HCT116 (cell line): ENCODE results near the gene PRPF40A. TPM values are rescaled to one million over a fixed set of nuclear protein-coding genes. Genes with fewer than 3 reads are reported as not detected.
"Not testable (repeated sequence)": the region's sequence is repeated elsewhere in the genome, so short reads cannot be mapped to it uniquely, and the experiment has no call there.

Source experiments
- ATAC-seq: fragments of 200-7000 bp; cut with Tn5 transposase; 2 replicates; pipeline ENCODE4 v1.9.1; 2020; ENCODE audit warnings: mild to moderate bottlenecking, moderate library complexity
- BruUV-seq: library from RNA; stranded (reverse); fragments of 400-500 nt; replicated peaks from 2 replicates; lab custom pipeline; 2021; lab: Mats Ljungman, UMichigan
- CTCF ChIA-PET: fragments of 300-600 bp; sonication (Branson Sonifier 250); formaldehyde crosslinking; loops from one replicate; lab custom pipeline; 2021; ENCODE audit warnings: antibody characterized with exemption; lab: Charles Lee
- POLR2A ChIA-PET: fragments of 300-600, 350-600 bp; sonication (Branson Sonifier 250); formaldehyde crosslinking; loops from one replicate; lab custom pipeline; 2021; ENCODE audit warnings: antibody characterized with exemption; lab: Charles Lee
- RAD21 ChIA-PET, 2 experiments: fragments of 300-600 bp; sonication (Branson Sonifier 250); formaldehyde crosslinking; loops; one replicate each; lab custom pipeline; 2023; ENCODE audit warnings: low total read pairs in 2 of 2; ENCODE audit not compliant: uncharacterized antibody in 2 of 2, unreplicated experiment in 2 of 2, low non-redundant PET in 1 of 2; lab: Charles Lee
- DNase-seq: peaks from one replicate; pipeline ENCODE4 v3.0.0-alpha.2; 2010; ENCODE audit warnings: low read depth, low spot score
- H2AFZ ChIP-seq: fragments of 200-600 bp; shearing (Covaris generic), sonication (generic); 2 replicates; pipeline ENCODE4 v1.6.1; 2017; ENCODE audit warnings: low read depth, mixed run types, mixed read lengths, antibody characterized with exemption, low read length; ENCODE audit not compliant: poor library complexity, severe bottlenecking
- H3K27ac ChIP-seq: 2 replicates; pipeline ENCODE4 v1.5.1; 2012; ENCODE audit warnings: low read depth, low read length
- H3K27me3 ChIP-seq: fragments of 200-600 bp; sonication (generic); 2 replicates; pipeline ENCODE4 v1.6.1; 2016; ENCODE audit warnings: mixed run types, low read length, mixed read lengths; ENCODE audit not compliant: insufficient read depth
- H3K36me3 ChIP-seq, 2 experiments: fragments of 200-500 bp in 1 of 2; fragments of 200-600 bp in 1 of 2; sonication (Bioruptor generic) in 1 of 2; sonication (generic) in 1 of 2; 2 replicates each; pipeline versions ENCODE4 v1.5.1 to v1.6.1; 2014 to 2016; ENCODE audit warnings: low read length in 2 of 2, inconsistent platforms in 1 of 2, mixed read lengths in 1 of 2, mixed run types in 1 of 2; ENCODE audit not compliant: insufficient read depth in 2 of 2, control insufficient read depth in 1 of 2
- H3K4me1 ChIP-seq, 2 experiments: fragments of 200-600 bp in 1 of 2; sonication (generic) in 1 of 2; 2 replicates each; pipeline versions ENCODE4 v1.5.1 to v1.6.1; 2012 to 2017; ENCODE audit warnings: low read length in 2 of 2, inconsistent platforms in 1 of 2, mild to moderate bottlenecking in 1 of 2, mixed read lengths in 1 of 2, mixed run types in 1 of 2, moderate library complexity in 1 of 2; ENCODE audit not compliant: insufficient read depth in 2 of 2, control insufficient read depth in 1 of 2
- H3K4me2 ChIP-seq: fragments of 200-600 bp; sonication (generic); 2 replicates; pipeline ENCODE4 v1.6.1; 2017; ENCODE audit warnings: mixed run types, low read length, mixed read lengths
- H3K4me3 ChIP-seq, 2 experiments: fragments of 200-600 bp in 1 of 2; sonication (generic) in 1 of 2; replicated peaks in 1 of 2; 2 replicates each; pipeline ENCODE4 v1.5.1; 2011 to 2016; ENCODE audit warnings: low read length in 2 of 2, control low read depth in 1 of 2, low read depth in 1 of 2, mild to moderate bottlenecking in 1 of 2, mixed read lengths in 1 of 2, mixed run types in 1 of 2
- H3K79me2 ChIP-seq: fragments of 200-600 bp; sonication (generic); 2 replicates; pipeline ENCODE4 v1.6.1; 2017; ENCODE audit warnings: mild to moderate bottlenecking, mixed run types, low read length, moderate library complexity, mixed read lengths; ENCODE audit not compliant: insufficient read depth
- H3K9ac ChIP-seq: fragments of 200-600 bp; sonication (generic); 2 replicates; pipeline ENCODE4 v1.6.1; 2016; ENCODE audit warnings: low read length, mixed read lengths
- H3K9me2 ChIP-seq: fragments of 200-600 bp; sonication (generic), shearing (Covaris generic); 2 replicates; pipeline ENCODE4 v1.6.1; 2017; ENCODE audit warnings: mixed run types, mild to moderate bottlenecking, moderate library complexity; ENCODE audit not compliant: insufficient read depth
- H3K9me3 ChIP-seq, 2 experiments: fragments of 200-500 bp in 1 of 2; fragments of 200-600 bp in 1 of 2; sonication (Bioruptor generic) in 1 of 2; sonication (generic) in 1 of 2; 2 replicates each; pipeline ENCODE4 v1.6.1; 2014 to 2017; ENCODE audit warnings: low read length in 2 of 2, mixed read lengths in 2 of 2, inconsistent platforms in 1 of 2, low read depth in 1 of 2, mild to moderate bottlenecking in 1 of 2, mixed run types in 1 of 2, moderate library complexity in 1 of 2; ENCODE audit not compliant: control insufficient read depth in 1 of 2, insufficient read depth in 1 of 2
- H4K20me1 ChIP-seq: fragments of 200-600 bp; sonication (generic), shearing (Covaris generic); 2 replicates; pipeline ENCODE4 v1.6.1; 2017; ENCODE audit warnings: mixed run types, mild to moderate bottlenecking, moderate library complexity; ENCODE audit not compliant: insufficient read depth
- CEBPB ChIP-seq: IDR thresholded peaks from 2 replicates; pipeline ENCODE4 v1.6.1; 2012; ENCODE audit warnings: low read depth
- EGR1 ChIP-seq: IDR thresholded peaks from 2 replicates; pipeline ENCODE4 v1.6.1; 2012; ENCODE audit warnings: low read depth
- EZH2phosphoT487 ChIP-seq: fragments of 200-600 bp; IDR thresholded peaks from 2 replicates; pipeline ENCODE4 v1.6.1; 2018; ENCODE audit warnings: antibody characterized with exemption, borderline replicate concordance
- JUND ChIP-seq: IDR thresholded peaks from 2 replicates; pipeline ENCODE4 v1.6.1; 2012
- RAD21 ChIP-seq: IDR thresholded peaks from 2 replicates; pipeline ENCODE4 v1.6.1; 2012; ENCODE audit warnings: low read depth, mild to moderate bottlenecking
- SIN3A ChIP-seq: IDR thresholded peaks from 2 replicates; pipeline ENCODE4 v1.6.1; 2012; ENCODE audit warnings: low read depth
- SRF ChIP-seq: IDR thresholded peaks from 2 replicates; pipeline ENCODE4 v1.6.1; 2012; ENCODE audit warnings: low read depth
- ZFX ChIP-seq: fragments of 450-650 bp; IDR thresholded peaks from 2 replicates; pipeline ENCODE4 v1.6.1; 2017
- ZNF274 ChIP-seq: fragments of 200-500 bp; sonication (Bioruptor generic); IDR thresholded peaks from 2 replicates; pipeline ENCODE4 v1.6.1; 2014; ENCODE audit warnings: mild to moderate bottlenecking, low read depth, low read length, inconsistent platforms
- intact Hi-C: fragments of 100-400 bp; cut with micrococcal nuclease; formaldehyde crosslinking; loops from 2 replicates; pipeline ENCODE4 v1.10.0; 2022
- total RNA-seq: library from RNA; stranded (reverse); gene quantifications from one replicate; pipeline ENCODE4 v1.2.1, GENCODE V29; 2021; ENCODE audit not compliant: unreplicated experiment
- TF ChIP-seq, protein P1 (sequence below): IDR thresholded peaks from 2 replicates; pipeline ENCODE4 v1.6.1; 2012
- TF ChIP-seq, protein P2 (sequence below): IDR thresholded peaks from 2 replicates; pipeline ENCODE4 v1.6.1; 2012; ENCODE audit warnings: low read depth

Gene PRPF40A
- total RNA-seq, 1 experiment from 2014 or later: 171 TPM

DNA sequence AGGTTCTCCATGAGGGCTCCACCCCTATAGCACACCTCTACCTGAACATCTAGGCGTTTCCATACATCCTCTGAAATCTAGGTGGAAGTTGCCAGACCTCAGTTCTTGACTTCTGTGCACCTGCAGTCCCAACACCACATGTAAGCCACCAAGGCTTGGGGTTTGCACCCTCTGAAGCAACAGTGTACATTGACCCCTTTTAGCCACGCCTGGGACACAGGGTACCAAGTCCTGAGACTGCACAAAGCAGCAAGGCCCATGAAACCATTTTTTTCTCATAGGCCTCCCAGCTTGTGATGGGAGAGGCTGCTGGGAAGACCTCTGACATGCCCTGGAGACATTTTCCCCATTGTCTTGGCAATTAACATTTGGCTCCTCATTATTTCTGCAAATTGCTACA, 21.2 kb upstream of the PRPF40A start:
- no peaks in the 10 kb centered on the region for H3K9me3 ChIP-seq
- DNase-seq (no peak), ATAC-seq (no peak)
- no peaks in the 10 kb centered on the region for H4K20me1 ChIP-seq
- ChIA-PET CTCF (no interaction called here), POLR2A (no interaction called here), RAD21 (no interaction called here)
- H3K79me2 ChIP-seq: no peaks in the 10 kb centered on the region
- no peak overlapping the region for H2AFZ ChIP-seq
- no peak overlapping the region for H3K9ac ChIP-seq
- no peaks in the 10 kb centered on the region for H3K9me2 ChIP-seq
- H3K27me3 ChIP-seq: no peaks in the 10 kb centered on the region
- H3K27ac ChIP-seq: no peak overlapping the region
- H3K4me1 ChIP-seq: no peaks in the 10 kb centered on the region
- TF ChIP-seq, protein P1, sequence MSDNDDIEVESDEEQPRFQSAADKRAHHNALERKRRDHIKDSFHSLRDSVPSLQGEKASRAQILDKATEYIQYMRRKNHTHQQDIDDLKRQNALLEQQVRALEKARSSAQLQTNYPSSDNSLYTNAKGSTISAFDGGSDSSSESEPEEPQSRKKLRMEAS: no peak
- TF ChIP-seq SRF (no peak), EGR1 (no peak), SIN3A (no peak), RAD21 (no peak), EZH2phosphoT487 (no peak), CEBPB (no peak), ZNF274 (no peak), JUND (no peak), ZFX (no peak)
- TF ChIP-seq, protein P2, sequence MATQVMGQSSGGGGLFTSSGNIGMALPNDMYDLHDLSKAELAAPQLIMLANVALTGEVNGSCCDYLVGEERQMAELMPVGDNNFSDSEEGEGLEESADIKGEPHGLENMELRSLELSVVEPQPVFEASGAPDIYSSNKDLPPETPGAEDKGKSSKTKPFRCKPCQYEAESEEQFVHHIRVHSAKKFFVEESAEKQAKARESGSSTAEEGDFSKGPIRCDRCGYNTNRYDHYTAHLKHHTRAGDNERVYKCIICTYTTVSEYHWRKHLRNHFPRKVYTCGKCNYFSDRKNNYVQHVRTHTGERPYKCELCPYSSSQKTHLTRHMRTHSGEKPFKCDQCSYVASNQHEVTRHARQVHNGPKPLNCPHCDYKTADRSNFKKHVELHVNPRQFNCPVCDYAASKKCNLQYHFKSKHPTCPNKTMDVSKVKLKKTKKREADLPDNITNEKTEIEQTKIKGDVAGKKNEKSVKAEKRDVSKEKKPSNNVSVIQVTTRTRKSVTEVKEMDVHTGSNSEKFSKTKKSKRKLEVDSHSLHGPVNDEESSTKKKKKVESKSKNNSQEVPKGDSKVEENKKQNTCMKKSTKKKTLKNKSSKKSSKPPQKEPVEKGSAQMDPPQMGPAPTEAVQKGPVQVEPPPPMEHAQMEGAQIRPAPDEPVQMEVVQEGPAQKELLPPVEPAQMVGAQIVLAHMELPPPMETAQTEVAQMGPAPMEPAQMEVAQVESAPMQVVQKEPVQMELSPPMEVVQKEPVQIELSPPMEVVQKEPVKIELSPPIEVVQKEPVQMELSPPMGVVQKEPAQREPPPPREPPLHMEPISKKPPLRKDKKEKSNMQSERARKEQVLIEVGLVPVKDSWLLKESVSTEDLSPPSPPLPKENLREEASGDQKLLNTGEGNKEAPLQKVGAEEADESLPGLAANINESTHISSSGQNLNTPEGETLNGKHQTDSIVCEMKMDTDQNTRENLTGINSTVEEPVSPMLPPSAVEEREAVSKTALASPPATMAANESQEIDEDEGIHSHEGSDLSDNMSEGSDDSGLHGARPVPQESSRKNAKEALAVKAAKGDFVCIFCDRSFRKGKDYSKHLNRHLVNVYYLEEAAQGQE: no peak
- H3K4me3 ChIP-seq: no peak overlapping the region
- H3K36me3 ChIP-seq: peaks cover 7% of the 10 kb centered on the region in 2 experiments; a peak in 2 of 4 replicates
- intact Hi-C loops: no loop called here
- no TSS peak for BruUV-seq
- H3K4me2 ChIP-seq: no peak overlapping the region

DNA sequence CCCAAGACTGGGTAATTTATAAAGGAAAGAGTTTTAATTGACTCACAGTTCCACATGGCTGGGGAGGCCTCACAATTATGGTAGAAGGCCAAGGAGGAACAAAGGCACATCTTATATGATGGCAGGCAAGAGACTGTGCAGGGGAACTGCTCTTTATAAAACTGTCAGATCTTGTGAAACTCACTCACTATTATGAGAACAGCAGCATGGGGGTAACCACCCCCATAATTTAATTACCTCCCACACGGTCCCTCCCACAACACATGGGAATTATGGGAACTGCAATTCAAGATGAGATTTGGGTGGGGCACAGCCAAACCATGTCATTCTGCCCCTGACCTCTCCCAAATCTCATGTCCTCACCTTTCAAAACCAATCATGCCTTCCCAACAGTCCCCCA, 20.2 kb upstream of the PRPF40A start:
- CTCF ChIA-PET: not testable (repeated sequence)

More for the DNA sequence above, 20.2 kb upstream of the PRPF40A start:
- H3K9me2 ChIP-seq, intact Hi-C loops, H3K9ac ChIP-seq, H2AFZ ChIP-seq, H3K4me3 ChIP-seq, H3K4me2 ChIP-seq, H3K79me2 ChIP-seq, POLR2A ChIA-PET, RAD21 ChIA-PET, DNase-seq, ATAC-seq, H3K4me1 ChIP-seq, H3K27me3 ChIP-seq, BruUV-seq, H4K20me1 ChIP-seq, H3K36me3 ChIP-seq, H3K9me3 ChIP-seq, H3K27ac ChIP-seq: not testable (repeated sequence)
